HepG2 (cell line): ENCODE results near the gene LMNA. TPM values are rescaled to one million over a fixed set of nuclear protein-coding genes. Genes with fewer than 3 reads are reported as not detected.

Experiments used
- CREB1 ChIP-seq, 2 experiments: fragments of 450-650 bp in 1 of 2; IDR thresholded peaks; 2 replicates each; pipeline ENCODE4 v1.6.1; 2016 to 2017; ENCODE audit warnings: control low read depth in 1 of 2, mild to moderate bottlenecking in 1 of 2, missing compliant biosample characterization in 1 of 2, missing genetic modification characterization in 1 of 2
- ELF1 ChIP-seq: sonication (generic); formaldehyde crosslinking; IDR thresholded peaks from 2 replicates; pipeline ENCODE4 v1.4.0; 2020; ENCODE audit warnings: missing genetic modification reagents
- GATAD2A ChIP-seq: IDR thresholded peaks from 2 replicates; pipeline ENCODE4 v1.6.1; 2016
- JARID2 ChIP-seq: sonication (generic); formaldehyde crosslinking; IDR thresholded peaks from 2 replicates; pipeline ENCODE4 v1.8.1; 2023; ENCODE audit warnings: missing genetic modification reagents, inconsistent platforms; ENCODE audit not compliant: insufficient replicate concordance
- KLF12 ChIP-seq: sonication (generic); formaldehyde crosslinking; IDR thresholded peaks from 2 replicates; pipeline ENCODE4 v1.4.0; 2020; ENCODE audit warnings: missing genetic modification reagents, borderline replicate concordance
- SIN3A ChIP-seq: IDR thresholded peaks from 2 replicates; pipeline ENCODE4 v1.6.1; 2011; ENCODE audit warnings: low read depth, mild to moderate bottlenecking, control low read depth, low read length, borderline replicate concordance
- SKI ChIP-seq: fragments of 450-650 bp; IDR thresholded peaks from one replicate; pipeline ENCODE4 v1.6.1; 2018; ENCODE audit warnings: mild to moderate bottlenecking; ENCODE audit not compliant: partially characterized antibody
- SMAD9 ChIP-seq: sonication (generic); formaldehyde crosslinking; IDR thresholded peaks from 2 replicates; pipeline ENCODE4 v1.5.1; 2020; ENCODE audit warnings: mild to moderate bottlenecking, missing genetic modification reagents
- SNRNP70 ChIP-seq: fragments of 200-400 bp; formaldehyde crosslinking; IDR thresholded peaks from 2 replicates; pipeline ENCODE4 v1.6.1; 2017; ENCODE audit warnings: mild to moderate bottlenecking, low read depth, low read length, moderate library complexity
- TBL1XR1 ChIP-seq: fragments of 150-350 bp; IDR thresholded peaks from 2 replicates; pipeline ENCODE4 v1.6.1; 2014; ENCODE audit warnings: borderline replicate concordance, low read length; ENCODE audit not compliant: partially characterized antibody
- XRCC5 ChIP-seq: fragments of 200-400 bp; formaldehyde crosslinking; optimal IDR thresholded peaks from 2 replicates; pipeline ENCODE3; 2017; ENCODE audit warnings: mild to moderate bottlenecking, low read length
- ZEB1 ChIP-seq: IDR thresholded peaks from 2 replicates; pipeline ENCODE4 v1.6.1; 2012; ENCODE audit warnings: mild to moderate bottlenecking, low read depth, inconsistent platforms; ENCODE audit not compliant: insufficient replicate concordance
- ZFP36 ChIP-seq: fragments of 150-350 bp; IDR thresholded peaks from 2 replicates; pipeline ENCODE4 v1.6.1; 2018; ENCODE audit warnings: borderline replicate concordance, low read length, low read depth; ENCODE audit not compliant: partially characterized antibody
- ZNF121 ChIP-seq: sonication (generic); formaldehyde crosslinking; IDR thresholded peaks from 2 replicates; pipeline ENCODE4 v1.5.0; 2020; ENCODE audit warnings: mild to moderate bottlenecking, missing genetic modification reagents
- ZNF138 ChIP-seq: sonication (generic); formaldehyde crosslinking; IDR thresholded peaks from 2 replicates; pipeline ENCODE4 v1.5.0; 2020; ENCODE audit warnings: mild to moderate bottlenecking, low read depth, missing genetic modification reagents
- ZNF263 ChIP-seq: sonication (generic); formaldehyde crosslinking; IDR thresholded peaks from 2 replicates; pipeline ENCODE4 v1.4.0; 2020; ENCODE audit warnings: missing genetic modification reagents
- ZNF264 ChIP-seq: sonication (generic); formaldehyde crosslinking; IDR thresholded peaks from 2 replicates; pipeline ENCODE4 v1.4.0; 2020; ENCODE audit warnings: missing genetic modification reagents
- ZNF326 ChIP-seq: sonication (generic); formaldehyde crosslinking; IDR thresholded peaks from 2 replicates; pipeline ENCODE4 v1.4.0; 2020; ENCODE audit warnings: missing genetic modification reagents, borderline replicate concordance
- ZNF629 ChIP-seq: sonication (generic); formaldehyde crosslinking; conservative IDR thresholded peaks from 2 replicates; pipeline ENCODE4 v1.5.0; 2020; ENCODE audit warnings: missing genetic modification reagents
- ZSCAN22 ChIP-seq: sonication (generic); formaldehyde crosslinking; IDR thresholded peaks from 2 replicates; pipeline ENCODE4 v1.4.0; 2020; ENCODE audit warnings: mild to moderate bottlenecking, missing genetic modification reagents
- polyA plus RNA-seq, 8 experiments: library from polyadenylated mRNA; depleted of rRNA in 3 of 8; stranded (reverse) in 7 of 8; unstranded in 1 of 8; fragments of >200 nt; fragmentation: Illumina TruSeq in 4 of 8; extraction: Trizol in 4 of 8; gene quantifications; 2 replicates each; pipeline versions ENCODE4 v1.2.1 to v1.2.3, GENCODE V29; 2011 to 2016; ENCODE audit warnings: low read depth in 4 of 8, missing spikeins in 1 of 8, mixed read lengths in 1 of 8; ENCODE audit not compliant: insufficient read depth in 1 of 8
- total RNA-seq, 5 experiments: library from RNA; depleted of rRNA; stranded (reverse); fragments of >200 nt; fragmentation: Illumina TruSeq; extraction: Trizol; gene quantifications; 2 replicates each; pipeline ENCODE4 v1.2.3, GENCODE V29; 2016; ENCODE audit warnings: low read depth in 1 of 5
- TF ChIP-seq, protein P1 (sequence below): sonication (generic); formaldehyde crosslinking; IDR thresholded peaks from 2 replicates; pipeline ENCODE4 v1.5.1; 2020; ENCODE audit warnings: mild to moderate bottlenecking, missing genetic modification reagents
- TF ChIP-seq, protein P2 (sequence below): sonication (generic); formaldehyde crosslinking; IDR thresholded peaks from 2 replicates; pipeline ENCODE4 v1.5.1; 2020; ENCODE audit warnings: mild to moderate bottlenecking, missing genetic modification reagents, moderate library complexity
- TF ChIP-seq, protein P3 (sequence below): sonication (generic); formaldehyde crosslinking; IDR thresholded peaks from 2 replicates; pipeline ENCODE4 v1.4.0; 2020; ENCODE audit warnings: mild to moderate bottlenecking, missing genetic modification reagents, borderline replicate concordance
- TF ChIP-seq, protein P4 (sequence below): IDR thresholded peaks from 2 replicates; pipeline ENCODE4 v1.6.1; 2016; ENCODE audit warnings: missing compliant biosample characterization, missing genetic modification reagents, borderline replicate concordance

LMNA gene
- total and polyA plus RNA-seq, 2 of the 13 experiments (the other 11 are each of a cell fraction or from before 2014, with no cell fraction given): 107 to 225 TPM

DNA sequence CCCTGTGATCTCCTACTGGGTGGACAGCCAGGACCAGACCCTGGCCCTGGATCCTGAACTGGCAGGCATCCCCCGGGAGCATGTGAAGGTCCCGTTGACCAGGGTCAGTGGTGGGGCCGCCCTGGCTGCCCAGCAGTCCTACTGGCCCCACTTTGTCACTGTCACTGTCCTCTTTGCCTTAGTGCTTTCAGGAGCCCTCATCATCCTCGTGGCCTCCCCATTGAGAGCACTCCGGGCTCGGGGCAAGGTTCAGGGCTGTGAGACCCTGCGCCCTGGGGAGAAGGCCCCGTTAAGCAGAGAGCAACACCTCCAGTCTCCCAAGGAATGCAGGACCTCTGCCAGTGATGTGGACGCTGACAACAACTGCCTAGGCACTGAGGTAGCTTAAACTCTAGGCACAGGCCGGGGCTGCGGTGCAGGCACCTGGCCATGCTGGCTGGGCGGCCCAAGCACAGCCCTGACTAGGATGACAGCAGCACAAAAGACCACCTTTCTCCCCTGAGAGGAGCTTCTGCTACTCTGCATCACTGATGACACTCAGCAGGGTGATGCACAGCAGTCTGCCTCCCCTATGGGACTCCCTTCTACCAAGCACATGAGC lies 62.2 kb downstream of the LMNA start (continued):
- no peak for TF ChIP-seq SMAD9 (CRISPR knock-in tag)
- TF ChIP-seq SNRNP70: no peak
- TF ChIP-seq, protein P1, sequence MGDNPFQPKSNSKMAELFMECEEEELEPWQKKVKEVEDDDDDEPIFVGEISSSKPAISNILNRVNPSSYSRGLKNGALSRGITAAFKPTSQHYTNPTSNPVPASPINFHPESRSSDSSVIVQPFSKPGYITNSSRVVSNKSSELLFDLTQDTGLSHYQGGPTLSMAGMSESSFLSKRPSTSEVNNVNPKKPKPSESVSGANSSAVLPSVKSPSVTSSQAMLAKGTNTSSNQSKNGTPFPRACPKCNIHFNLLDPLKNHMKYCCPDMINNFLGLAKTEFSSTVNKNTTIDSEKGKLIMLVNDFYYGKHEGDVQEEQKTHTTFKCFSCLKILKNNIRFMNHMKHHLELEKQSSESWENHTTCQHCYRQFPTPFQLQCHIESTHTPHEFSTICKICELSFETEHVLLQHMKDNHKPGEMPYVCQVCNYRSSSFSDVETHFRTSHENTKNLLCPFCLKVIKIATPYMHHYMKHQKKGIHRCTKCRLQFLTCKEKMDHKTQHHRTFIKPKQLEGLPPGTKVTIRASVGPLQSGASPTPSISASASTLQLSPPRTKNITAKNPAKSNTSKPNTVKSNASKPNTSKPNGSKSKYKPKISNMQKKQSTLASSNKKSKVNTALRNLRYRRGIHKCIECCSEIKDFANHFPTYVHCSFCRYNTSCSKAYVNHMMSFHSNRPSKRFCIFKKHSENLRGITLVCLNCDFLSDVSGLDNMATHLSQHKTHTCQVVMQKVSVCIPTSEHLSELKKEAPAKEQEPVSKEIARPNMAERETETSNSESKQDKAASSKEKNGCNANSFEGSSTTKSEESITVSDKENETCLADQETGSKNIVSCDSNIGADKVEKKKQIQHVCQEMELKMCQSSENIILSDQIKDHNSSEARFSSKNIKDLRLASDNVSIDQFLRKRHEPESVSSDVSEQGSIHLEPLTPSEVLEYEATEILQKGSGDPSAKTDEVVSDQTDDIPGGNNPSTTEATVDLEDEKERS (CRISPR knock-in tag): no peak
- TF ChIP-seq ZNF264 (CRISPR knock-in tag): no peak
- TF ChIP-seq ZFP36: no peak
- TF ChIP-seq, protein P2, sequence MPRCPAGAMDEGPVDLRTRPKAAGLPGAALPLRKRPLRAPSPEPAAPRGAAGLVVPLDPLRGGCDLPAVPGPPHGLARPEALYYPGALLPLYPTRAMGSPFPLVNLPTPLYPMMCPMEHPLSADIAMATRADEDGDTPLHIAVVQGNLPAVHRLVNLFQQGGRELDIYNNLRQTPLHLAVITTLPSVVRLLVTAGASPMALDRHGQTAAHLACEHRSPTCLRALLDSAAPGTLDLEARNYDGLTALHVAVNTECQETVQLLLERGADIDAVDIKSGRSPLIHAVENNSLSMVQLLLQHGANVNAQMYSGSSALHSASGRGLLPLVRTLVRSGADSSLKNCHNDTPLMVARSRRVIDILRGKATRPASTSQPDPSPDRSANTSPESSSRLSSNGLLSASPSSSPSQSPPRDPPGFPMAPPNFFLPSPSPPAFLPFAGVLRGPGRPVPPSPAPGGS: no peak
- TF ChIP-seq JARID2: no peak
- no peak for TF ChIP-seq ZSCAN22 (CRISPR knock-in tag)
- TF ChIP-seq XRCC5: no peak
- no peak for TF ChIP-seq CREB1 (IDR thresholded peaks at IDR 0.05)
- TF ChIP-seq CREB1 (CRISPR knock-in tag; IDR thresholded peaks at IDR 0.05): no peak
- no peak for TF ChIP-seq ELF1 (CRISPR knock-in tag)
- no peak for TF ChIP-seq ZNF326 (CRISPR knock-in tag)
- TF ChIP-seq ZEB1: no peak
- 0 out of 2 replicates have a peak, but pooled peaks have one; percentile 12 for TF ChIP-seq GATAD2A
- no peak for TF ChIP-seq SIN3A
- peak; percentile 62; the same call in 1 of the 2 replicates for TF ChIP-seq ZNF263 (CRISPR knock-in tag)
- TF ChIP-seq ZNF629 (CRISPR knock-in tag): no peak
- no peak for TF ChIP-seq ZNF121 (CRISPR knock-in tag)
- no peak for TF ChIP-seq KLF12 (CRISPR knock-in tag)
- no peak for TF ChIP-seq TBL1XR1
- TF ChIP-seq, protein P3, sequence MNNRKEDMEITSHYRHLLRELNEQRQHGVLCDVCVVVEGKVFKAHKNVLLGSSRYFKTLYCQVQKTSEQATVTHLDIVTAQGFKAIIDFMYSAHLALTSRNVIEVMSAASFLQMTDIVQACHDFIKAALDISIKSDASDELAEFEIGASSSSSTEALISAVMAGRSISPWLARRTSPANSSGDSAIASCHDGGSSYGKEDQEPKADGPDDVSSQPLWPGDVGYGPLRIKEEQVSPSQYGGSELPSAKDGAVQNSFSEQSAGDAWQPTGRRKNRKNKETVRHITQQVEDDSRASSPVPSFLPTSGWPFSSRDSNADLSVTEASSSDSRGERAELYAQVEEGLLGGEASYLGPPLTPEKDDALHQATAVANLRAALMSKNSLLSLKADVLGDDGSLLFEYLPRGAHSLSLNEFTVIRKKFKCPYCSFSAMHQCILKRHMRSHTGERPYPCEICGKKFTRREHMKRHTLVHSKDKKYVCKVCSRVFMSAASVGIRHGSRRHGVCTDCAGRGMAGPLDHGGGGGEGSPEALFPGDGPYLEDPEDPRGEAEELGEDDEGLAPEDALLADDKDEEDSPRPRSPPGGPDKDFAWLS (CRISPR knock-in tag): no peak
- 0 out of 2 replicates have a peak, but pooled peaks have one; percentile 25 for TF ChIP-seq ZNF138
- TF ChIP-seq SKI: no peak
- TF ChIP-seq, protein P4, sequence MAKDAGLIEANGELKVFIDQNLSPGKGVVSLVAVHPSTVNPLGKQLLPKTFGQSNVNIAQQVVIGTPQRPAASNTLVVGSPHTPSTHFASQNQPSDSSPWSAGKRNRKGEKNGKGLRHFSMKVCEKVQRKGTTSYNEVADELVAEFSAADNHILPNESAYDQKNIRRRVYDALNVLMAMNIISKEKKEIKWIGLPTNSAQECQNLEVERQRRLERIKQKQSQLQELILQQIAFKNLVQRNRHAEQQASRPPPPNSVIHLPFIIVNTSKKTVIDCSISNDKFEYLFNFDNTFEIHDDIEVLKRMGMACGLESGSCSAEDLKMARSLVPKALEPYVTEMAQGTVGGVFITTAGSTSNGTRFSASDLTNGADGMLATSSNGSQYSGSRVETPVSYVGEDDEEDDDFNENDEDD (CRISPR knock-in tag): no peak
